T-helper 2 cell treated with Interferon-gamma antibody and Interleukin-4, amounts not matched to agents 5 μg/mL and 100 μg/mL, for 36 hours (primary cell): ENCODE measurements around the gene PDE4D.
"Not testable (repeated sequence)": the region's sequence is repeated elsewhere in the genome, so short reads cannot be mapped to it uniquely, and the experiment has no call there.

Source experiments
- DNase-seq: peaks from one replicate; pipeline ENCODE4 v3.0.0; 2021; ENCODE audit warnings: low spot score
- H3K27ac Mint-ChIP-seq: one replicate; pipeline ENCODE4 v1.8.0; 2021; ENCODE audit warnings: mild to moderate bottlenecking, mixed read lengths
- H3K27me3 Mint-ChIP-seq: one replicate; pipeline ENCODE4 v1.8.0; 2021; ENCODE audit warnings: low read depth, mixed read lengths
- H3K36me3 Mint-ChIP-seq: one replicate; pipeline ENCODE4 v1.8.0; 2021; ENCODE audit warnings: low read depth, mixed read lengths
- H3K4me1 Mint-ChIP-seq: one replicate; pipeline ENCODE4 v1.8.0; 2021; ENCODE audit warnings: low read depth, mixed read lengths
- H3K4me3 Mint-ChIP-seq: one replicate; pipeline ENCODE4 v1.8.0; 2022; ENCODE audit warnings: mild to moderate bottlenecking, moderate library complexity, mixed read lengths
- H3K9me3 Mint-ChIP-seq: one replicate; pipeline ENCODE4 v1.8.0; 2021; ENCODE audit warnings: mixed read lengths

Gene PDE4D

GRCh38 chr5:59694411-59694810, 199.1 kb downstream of the PDE4D start:
- Mint-ChIP-seq H3K36me3 (no peaks in the 10 kb centered on the region), H3K4me1 (no peaks in the 10 kb centered on the region), H3K9me3 (no peaks in the 10 kb centered on the region), H3K4me3 (no peak overlapping the region), H3K27me3 (no peaks in the 10 kb centered on the region), H3K27ac (no peak overlapping the region)
- no peak for DNase-seq

- Mint-ChIP-seq H3K36me3 (no peaks in the 10 kb centered on the region), H3K4me1 (no peaks in the 10 kb centered on the region), H3K27ac (no peak overlapping the region), H3K9me3 (no peaks in the 10 kb centered on the region), H3K4me3 (no peak overlapping the region), H3K27me3 (no peaks in the 10 kb centered on the region)
- no peak for DNase-seq
Observed at GRCh38 chr5:59693492-59694309, 199.8 kb downstream of the PDE4D start.

- H3K9me3 Mint-ChIP-seq: no peaks in the 10 kb centered on the region
- H3K27ac Mint-ChIP-seq: no peak overlapping the region
- no peaks in the 10 kb centered on the region for H3K36me3 Mint-ChIP-seq
- H3K4me3 Mint-ChIP-seq: no peak overlapping the region
- no peaks in the 10 kb centered on the region for H3K4me1 Mint-ChIP-seq
- DNase-seq: no peak
- peaks cover 3% of the 10 kb centered on the region for H3K27me3 Mint-ChIP-seq
Observed at GRCh38 chr5:59685793-59686192, 207.7 kb downstream of the PDE4D start.

GRCh38 chr5:59685191-59685530, 208.4 kb downstream of the PDE4D start:
- no peaks in the 10 kb centered on the region for H3K36me3 Mint-ChIP-seq
- no peak for DNase-seq
- H3K27me3 Mint-ChIP-seq: peaks cover 3% of the 10 kb centered on the region
- no peak overlapping the region for H3K27ac Mint-ChIP-seq
- H3K4me3 Mint-ChIP-seq: no peak overlapping the region
- H3K9me3 Mint-ChIP-seq: no peaks in the 10 kb centered on the region
- H3K4me1 Mint-ChIP-seq: no peaks in the 10 kb centered on the region

GRCh38 chr5:59684388-59685190, 208.9 kb downstream of the PDE4D start:
- no peaks in the 10 kb centered on the region for H3K4me1 Mint-ChIP-seq

GRCh38 chr5:59683311-59683710, 210.2 kb downstream of the PDE4D start:
- Mint-ChIP-seq H3K27me3 (peaks cover 5% of the 10 kb centered on the region), H3K9me3 (no peaks in the 10 kb centered on the region), H3K4me1 (no peaks in the 10 kb centered on the region), H3K27ac (no peak overlapping the region), H3K4me3 (no peak overlapping the region), H3K36me3 (no peaks in the 10 kb centered on the region)
- DNase-seq: no peak

More at GRCh38 chr5:59684388-59685190, 208.9 kb downstream of the PDE4D start:
- Mint-ChIP-seq H3K4me3 (no peak overlapping the region), H3K9me3 (no peaks in the 10 kb centered on the region), H3K27me3 (peaks cover 3% of the 10 kb centered on the region), H3K36me3 (no peaks in the 10 kb centered on the region), H3K27ac (no peak overlapping the region)
- DNase-seq: no peak

- H3K27ac Mint-ChIP-seq: no peak overlapping the region
- no peak overlapping the region for H3K4me3 Mint-ChIP-seq
- H3K36me3 Mint-ChIP-seq: no peaks in the 10 kb centered on the region
- no peak for DNase-seq
- H3K9me3 Mint-ChIP-seq: no peaks in the 10 kb centered on the region
- H3K4me1 Mint-ChIP-seq: no peaks in the 10 kb centered on the region
- peaks cover 3% of the 10 kb centered on the region for H3K27me3 Mint-ChIP-seq
Observed at GRCh38 chr5:59682542-59682941, 211.0 kb downstream of the PDE4D start.

- Mint-ChIP-seq H3K36me3 (no peaks in the 10 kb centered on the region), H3K9me3 (no peaks in the 10 kb centered on the region), H3K27me3 (peaks cover 6% of the 10 kb centered on the region), H3K4me1 (no peaks in the 10 kb centered on the region), H3K4me3 (no peak overlapping the region), H3K27ac (no peak overlapping the region)
- DNase-seq: no peak
Observed at GRCh38 chr5:59678943-59679342, 214.6 kb downstream of the PDE4D start.

GRCh38 chr5:59674763-59675162, 218.8 kb downstream of the PDE4D start:
- no peak overlapping the region for H3K27ac Mint-ChIP-seq
- H3K4me3 Mint-ChIP-seq: no peak overlapping the region
- peaks cover 8% of the 10 kb centered on the region for H3K27me3 Mint-ChIP-seq
- no peaks in the 10 kb centered on the region for H3K9me3 Mint-ChIP-seq
- no peak for DNase-seq
- H3K36me3 Mint-ChIP-seq: no peaks in the 10 kb centered on the region
- H3K4me1 Mint-ChIP-seq: no peaks in the 10 kb centered on the region

- Mint-ChIP-seq H3K4me1 (no peaks in the 10 kb centered on the region), H3K36me3 (no peaks in the 10 kb centered on the region), H3K27ac (no peak overlapping the region), H3K4me3 (no peak overlapping the region), H3K9me3 (no peaks in the 10 kb centered on the region), H3K27me3 (peaks cover 6% of the 10 kb centered on the region)
- DNase-seq: no peak
Observed at GRCh38 chr5:59673438-59674058, 220.0 kb downstream of the PDE4D start.

- Mint-ChIP-seq H3K27me3 (peaks cover 9% of the 10 kb centered on the region), H3K4me1 (peaks cover 8% of the 10 kb centered on the region), H3K36me3 (no peaks in the 10 kb centered on the region), H3K4me3 (no peak overlapping the region), H3K9me3 (no peaks in the 10 kb centered on the region), H3K27ac (no peak overlapping the region)
- no peak for DNase-seq
Observed at GRCh38 chr5:59666440-59667068, 227.0 kb downstream of the PDE4D start.

- H3K27ac Mint-ChIP-seq: not testable (repeated sequence)
Observed at GRCh38 chr5:59665832-59666203, 227.7 kb downstream of the PDE4D start.

GRCh38 chr5:59665086-59665831, 228.3 kb downstream of the PDE4D start:
- H3K36me3 Mint-ChIP-seq: no peaks in the 10 kb centered on the region
- peaks cover 7% of the 10 kb centered on the region for H3K27me3 Mint-ChIP-seq
- no peak for DNase-seq
- no peak overlapping the region for H3K4me3 Mint-ChIP-seq
- no peak overlapping the region for H3K27ac Mint-ChIP-seq
- peaks cover 9% of the 10 kb centered on the region for H3K4me1 Mint-ChIP-seq
- no peaks in the 10 kb centered on the region for H3K9me3 Mint-ChIP-seq

More at GRCh38 chr5:59665832-59666203, 227.7 kb downstream of the PDE4D start:
- not testable (repeated sequence) for DNase-seq, H3K4me3 Mint-ChIP-seq, H3K9me3 Mint-ChIP-seq, H3K27me3 Mint-ChIP-seq, H3K36me3 Mint-ChIP-seq, H3K4me1 Mint-ChIP-seq
